ENCODE measurements around the gene CSNK1G1.
A peak's percentile ranks its signal among the peaks of the same experiment; 100 is the strongest.
"Not testable (repeated sequence)": the region's sequence is repeated elsewhere in the genome, so short reads cannot be mapped to it uniquely, and the experiment has no call there.

Gene CSNK1G1

GRCh38 chr15:64237677-64238076 lies 118.3 kb downstream of the CSNK1G1 start:
- no peak for DNase-seq (ENCODE audit: low read depth)

- no peak for DNase-seq (ENCODE audit: low read depth)
These were observed 119.6 kb downstream of the CSNK1G1 start for GRCh38 chr15:64236156-64236894.

DNA sequence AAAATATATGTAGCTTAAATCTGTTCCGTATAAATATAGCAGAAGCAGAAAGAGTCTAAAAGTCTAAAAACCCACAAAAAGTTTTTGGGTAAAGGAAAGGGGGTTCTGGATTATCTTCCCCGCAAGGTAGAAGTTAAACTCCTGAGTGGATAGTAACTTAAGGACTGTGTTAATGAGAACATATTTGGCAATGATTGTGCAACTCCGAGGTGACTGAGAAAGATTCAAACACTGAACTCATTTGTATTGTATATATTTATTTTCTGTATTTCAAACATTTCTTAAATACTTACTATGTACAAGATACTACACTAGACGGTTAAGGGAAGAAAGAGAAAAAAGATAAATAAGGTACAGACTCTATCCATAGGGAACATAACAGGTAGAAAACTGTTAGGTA lies 120.4 kb downstream of the CSNK1G1 start:
- no peak for DNase-seq (ENCODE audit: low read depth)

DNA sequence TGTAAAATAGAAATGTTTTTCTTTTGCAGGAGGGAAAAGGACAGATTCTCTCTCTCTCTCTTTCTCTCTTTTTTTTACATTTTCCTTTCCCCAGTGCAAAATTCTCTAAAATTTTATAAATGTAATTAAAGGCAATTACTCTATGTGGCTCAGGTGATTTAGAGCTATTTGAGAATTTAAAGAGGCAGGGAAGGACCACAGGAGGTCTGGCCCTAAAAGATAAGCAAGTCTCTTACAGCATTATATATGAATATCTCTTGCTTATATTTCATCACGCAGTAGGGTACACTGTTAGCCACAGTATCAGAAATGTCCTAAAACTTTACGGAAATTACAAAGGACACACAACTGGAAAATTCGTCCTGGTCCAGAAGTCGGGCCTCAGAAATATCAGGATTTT lies 122.7 kb downstream of the CSNK1G1 start:
- DNase-seq (ENCODE audit: low read depth) = no peak

- peak; percentile 60 for DNase-seq (ENCODE audit: low read depth)
These were observed 123.6 kb downstream of the CSNK1G1 start for GRCh38 chr15:64232400-64232799.

- DNase-seq (ENCODE audit: low read depth) = no peak
These were observed 126.7 kb downstream of the CSNK1G1 start for GRCh38 chr15:64229129-64229724.

- no peak for DNase-seq (ENCODE audit: low read depth)
These were observed 130.2 kb downstream of the CSNK1G1 start for GRCh38 chr15:64225804-64226203.

DNA sequence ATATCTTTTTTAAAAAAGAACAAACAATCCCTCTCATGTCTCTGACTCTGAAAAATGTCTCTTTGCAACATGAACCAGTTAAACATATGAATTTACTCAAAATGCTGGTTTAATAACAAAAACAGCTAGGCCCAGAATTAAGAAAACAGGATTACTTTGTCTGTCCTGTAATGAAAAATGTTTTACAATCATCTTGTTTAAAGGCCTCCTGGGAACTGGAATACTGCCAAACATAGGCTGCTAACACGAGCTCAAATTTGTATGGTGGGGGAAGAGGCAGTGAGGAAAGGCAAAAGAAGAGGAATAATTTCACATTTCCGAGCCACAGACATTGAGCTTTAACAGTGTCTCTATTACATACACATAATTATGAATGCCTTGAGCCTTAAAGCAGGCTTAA lies 131.5 kb downstream of the CSNK1G1 start:
- no peak for DNase-seq (ENCODE audit: low read depth)

- no peak for DNase-seq (ENCODE audit: low read depth)
These were observed 132.1 kb downstream of the CSNK1G1 start for GRCh38 chr15:64223882-64224281.

GRCh38 chr15:64222573-64223366 lies 133.2 kb downstream of the CSNK1G1 start:
- DNase-seq (ENCODE audit: low read depth) = no peak

DNA sequence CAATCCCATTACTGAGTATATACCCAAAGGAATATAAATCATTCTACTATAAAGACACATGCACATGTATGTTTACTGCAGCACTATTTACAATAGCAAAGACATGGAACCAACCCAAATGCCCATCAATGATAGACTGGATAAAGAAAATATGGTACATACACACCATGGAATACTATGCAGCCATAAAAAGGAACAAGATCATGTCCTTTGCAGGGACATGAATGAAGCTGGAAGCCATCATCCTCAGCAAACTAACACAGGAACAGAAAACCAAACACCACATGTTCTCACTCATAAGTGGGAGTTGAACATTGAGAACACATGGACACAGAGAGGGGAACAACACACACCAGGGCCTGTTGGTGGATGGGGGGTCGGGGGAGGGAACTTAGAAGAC lies 134.1 kb downstream of the CSNK1G1 start:
- DNase-seq (ENCODE audit: low read depth) = not testable (repeated sequence)

DNA sequence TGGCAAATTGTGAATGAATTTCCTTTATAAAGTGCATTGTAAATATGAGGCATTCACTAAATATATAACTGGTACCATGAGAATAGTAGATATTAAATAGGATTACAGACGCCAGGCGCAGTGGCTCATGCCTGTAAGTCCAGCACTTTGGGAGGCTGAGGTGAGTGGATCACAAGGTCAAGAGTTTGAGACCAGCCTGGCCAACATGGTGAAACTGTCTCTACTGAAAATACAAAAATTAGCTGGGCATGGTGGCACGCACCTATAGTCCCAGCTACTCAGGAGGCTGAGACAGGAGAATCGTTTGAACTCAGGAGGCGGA lies 138.6 kb downstream of the CSNK1G1 start:
- not testable (repeated sequence) for DNase-seq (ENCODE audit: low read depth)

- no peak for DNase-seq (ENCODE audit: low read depth)
These were observed 139.1 kb downstream of the CSNK1G1 start for GRCh38 chr15:64216730-64217428.

DNA sequence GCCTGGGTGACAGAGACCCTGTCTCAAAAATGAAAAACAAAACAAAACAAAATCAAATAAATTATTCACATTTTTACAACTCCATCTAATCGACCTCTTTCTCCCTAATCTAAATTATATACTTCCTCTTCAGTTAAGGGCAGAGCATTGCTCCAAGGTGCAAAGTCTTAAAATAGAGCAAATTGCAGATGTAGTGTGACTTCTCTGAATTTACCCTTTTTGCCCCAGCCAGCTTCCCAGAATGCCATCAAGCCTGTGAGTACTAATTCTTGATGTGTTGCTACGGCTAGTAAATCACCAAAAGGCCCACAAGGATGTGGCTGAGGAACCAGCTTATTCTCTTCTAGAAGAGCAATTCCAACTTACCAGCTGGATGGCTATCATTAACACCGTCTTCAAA lies 139.8 kb downstream of the CSNK1G1 start:
- no peak for DNase-seq (ENCODE audit: low read depth)

- DNase-seq (ENCODE audit: low read depth) = no peak
These were observed 142.3 kb downstream of the CSNK1G1 start for GRCh38 chr15:64213646-64214045.

GRCh38 chr15:64211696-64212095 lies 144.3 kb downstream of the CSNK1G1 start:
- DNase-seq (ENCODE audit: low read depth) = no peak

- no peak for DNase-seq (ENCODE audit: low read depth)
These were observed 145.6 kb downstream of the CSNK1G1 start for GRCh38 chr15:64210371-64210770.

DNA sequence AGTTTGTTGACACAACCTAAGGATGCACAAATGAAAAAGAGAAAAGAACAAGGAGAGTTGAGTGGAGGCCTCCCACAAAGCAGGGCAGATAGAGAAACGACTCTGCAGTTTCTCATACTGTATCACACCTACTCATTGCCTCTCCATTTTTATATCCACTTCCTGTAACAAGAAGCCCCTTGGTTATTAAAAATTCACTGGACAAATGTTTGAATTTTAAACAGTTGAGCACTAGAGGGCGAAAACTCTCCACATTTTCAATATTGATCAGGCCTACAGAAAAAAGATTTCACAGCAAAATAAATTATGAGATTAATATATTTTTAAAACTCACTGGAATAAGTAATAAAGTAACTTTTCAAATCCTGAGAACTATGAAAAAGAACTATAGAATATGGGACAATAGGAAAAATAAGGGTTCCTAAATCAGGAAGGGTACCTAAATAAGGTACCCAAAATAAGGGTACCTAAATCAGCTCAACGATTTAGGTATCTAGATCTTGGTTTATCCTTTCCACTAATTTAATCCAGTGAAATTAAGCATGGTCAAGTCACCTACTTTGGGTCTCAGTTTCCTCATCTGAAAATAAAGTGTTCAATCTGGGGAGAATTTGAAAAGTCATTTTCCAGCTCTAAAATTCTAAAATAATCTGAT lies 146.2 kb downstream of the CSNK1G1 start:
- DNase-seq (ENCODE audit: low read depth) = peak; percentile 23

DNA sequence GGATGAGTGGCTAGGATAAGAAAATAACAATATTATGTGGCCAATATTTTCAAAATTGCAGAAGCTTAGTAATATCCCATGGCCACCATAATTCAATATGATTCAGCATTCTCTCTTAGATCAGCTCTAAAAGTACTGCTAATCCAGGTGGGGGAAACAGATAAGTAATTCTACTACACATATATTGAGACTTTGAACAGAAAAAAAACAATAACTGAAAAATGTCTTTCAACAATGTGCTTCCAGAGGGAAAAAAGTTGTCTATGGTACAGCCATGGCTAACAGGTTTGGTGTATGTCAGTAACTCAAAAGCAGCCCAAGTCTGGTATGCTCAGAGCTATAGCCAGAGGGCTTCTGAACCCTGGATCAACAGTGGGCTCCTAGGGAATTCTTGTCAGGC lies 150.8 kb downstream of the CSNK1G1 start:
- no peak for DNase-seq (ENCODE audit: low read depth)

DNA sequence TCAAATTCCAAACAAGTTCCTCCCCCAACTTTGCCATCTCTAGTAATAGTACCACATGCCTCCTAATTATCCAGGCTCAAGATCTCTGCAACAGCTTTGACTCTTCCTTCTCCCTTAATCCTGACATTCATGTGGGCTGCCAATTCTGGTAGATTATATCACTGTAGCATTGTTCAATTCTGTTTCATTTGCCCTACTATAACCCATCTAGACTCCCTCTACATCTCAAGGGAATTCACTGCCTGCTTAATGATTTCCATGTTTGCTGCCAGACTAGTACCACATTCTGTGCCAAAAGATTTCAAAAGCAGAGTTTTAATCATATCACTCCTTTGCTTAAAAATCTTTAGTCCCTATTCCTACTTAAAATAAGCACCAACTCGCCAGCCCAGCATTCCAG lies 158.5 kb downstream of the CSNK1G1 start:
- DNase-seq (ENCODE audit: low read depth) = no peak

- DNase-seq (ENCODE audit: low read depth) = no peak
These were observed 162.0 kb downstream of the CSNK1G1 start for GRCh38 chr15:64193971-64194370.
